SIG-M5 (cell line): Measurements from ENCODE around the gene ATF3.
"Not testable (repeated sequence)": the region's sequence is repeated elsewhere in the genome, so short reads cannot be mapped to it uniquely, and the experiment has no call there.

ENCODE experiments used
- DNase-seq: peaks from one replicate; lab custom pipeline; 2025; lab: John Stamatoyannopoulos, UW

Gene ATF3

GRCh38 chr1:212628046-212628445, 19.5 kb downstream of the ATF3 start:
- DNase-seq = no peak

GRCh38 chr1:212628813-212629415, 20.4 kb downstream of the ATF3 start:
- DNase-seq = no peak

GRCh38 chr1:212629450-212630157, 21.0 kb downstream of the ATF3 start:
- DNase-seq = no peak

GRCh38 chr1:212630158-212630900, 21.8 kb downstream of the ATF3 start:
- peak; percentile 78 for DNase-seq

- no peak for DNase-seq
Measured at GRCh38 chr1:212633161-212633560, 24.6 kb downstream of the ATF3 start.

GRCh38 chr1:212634252-212634651, 25.7 kb downstream of the ATF3 start:
- DNase-seq = no peak

- no peak for DNase-seq
Measured at GRCh38 chr1:212635141-212635631, 26.6 kb downstream of the ATF3 start.

GRCh38 chr1:212637902-212638301, 29.3 kb downstream of the ATF3 start:
- DNase-seq = no peak

- DNase-seq = no peak
Measured at GRCh38 chr1:212638492-212639151, 30.1 kb downstream of the ATF3 start.

GRCh38 chr1:212639524-212639923, 31.0 kb downstream of the ATF3 start:
- not testable (repeated sequence) for DNase-seq

- peak; percentile 8 for DNase-seq
Measured at GRCh38 chr1:212640223-212640878, 31.8 kb downstream of the ATF3 start.

- no peak for DNase-seq
Measured at GRCh38 chr1:212641956-212642355, 33.4 kb downstream of the ATF3 start.

- DNase-seq = no peak
Measured at GRCh38 chr1:212643877-212644276, 35.3 kb downstream of the ATF3 start.

- no peak for DNase-seq
Measured at GRCh38 chr1:212644866-212645545, 36.4 kb downstream of the ATF3 start.

GRCh38 chr1:212645546-212646543, 37.3 kb downstream of the ATF3 start:
- DNase-seq = no peak

GRCh38 chr1:212646588-212646987, 38.0 kb downstream of the ATF3 start:
- DNase-seq = no peak

GRCh38 chr1:212647004-212647403, 38.4 kb downstream of the ATF3 start:
- DNase-seq = no peak

- DNase-seq = no peak
Measured at GRCh38 chr1:212648431-212648830, 39.9 kb downstream of the ATF3 start.

GRCh38 chr1:212649020-212649419, 40.5 kb downstream of the ATF3 start:
- no peak for DNase-seq

GRCh38 chr1:212650228-212650627, 41.7 kb downstream of the ATF3 start:
- no peak for DNase-seq
